Measurements from ENCODE around the gene KIAA0408.
A peak's percentile ranks its signal among the peaks of the same experiment; 100 is the strongest.
"Not testable (repeated sequence)": the region's sequence is repeated elsewhere in the genome, so short reads cannot be mapped to it uniquely, and the experiment has no call there.

The KIAA0408 gene

DNA sequence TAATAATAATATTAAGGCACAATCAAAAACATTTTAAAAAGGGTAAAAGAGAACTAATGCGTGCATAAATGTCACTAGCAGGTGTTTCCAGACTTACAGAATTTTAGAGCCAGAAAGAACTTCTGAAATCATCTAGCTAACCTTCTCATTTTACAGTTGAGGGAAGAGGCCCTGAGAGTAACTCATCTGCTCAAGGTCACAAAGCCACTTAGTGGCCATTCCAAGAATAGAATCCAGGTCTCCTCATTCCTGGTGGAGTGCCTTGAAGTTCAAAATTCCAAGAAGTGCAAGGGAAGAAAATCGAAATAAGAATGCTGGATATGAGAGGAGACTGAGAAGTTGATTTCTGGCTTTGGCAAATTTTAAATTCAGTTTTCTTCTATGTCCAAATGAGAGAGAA lies 3.2 kb upstream of the KIAA0408 start:
- no peak for DNase-seq

DNA sequence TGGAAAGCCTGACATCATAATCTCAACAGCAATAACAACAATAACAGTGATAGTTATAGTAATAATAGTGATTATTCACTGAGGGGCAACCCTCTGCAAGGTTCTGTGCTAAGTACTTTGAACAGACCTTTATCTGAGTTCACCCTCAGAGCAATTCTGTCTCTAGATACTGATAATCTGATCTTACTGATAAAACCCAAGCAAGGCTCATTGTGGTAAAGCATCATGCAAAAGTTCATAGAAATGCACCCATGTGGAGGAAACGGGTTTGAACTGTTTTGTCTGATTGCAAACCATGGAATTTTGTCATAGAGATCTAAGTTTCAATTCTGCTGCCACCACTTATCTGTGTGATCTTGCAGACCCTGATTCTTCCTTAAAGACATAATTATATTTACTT lies 1.3 kb upstream of the KIAA0408 start:
- no peak for DNase-seq

DNA sequence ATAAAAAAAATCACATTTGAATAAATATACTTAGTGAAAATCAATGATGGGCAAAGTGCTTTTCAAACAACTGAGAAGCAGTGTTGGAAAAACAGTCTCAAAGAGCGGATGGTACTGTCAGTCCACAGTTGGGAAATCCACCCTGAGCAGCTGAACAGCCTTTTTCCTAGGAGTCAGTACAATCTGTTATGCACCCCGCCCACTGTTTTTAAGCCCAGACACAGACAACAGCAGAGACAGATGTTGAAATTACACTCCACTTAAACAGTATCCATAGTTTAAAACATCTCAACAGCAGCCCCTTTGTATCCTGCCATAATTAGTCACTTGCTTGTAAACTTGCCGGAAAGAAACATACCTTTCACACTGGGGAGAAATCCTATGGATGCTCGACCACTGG lies 372 bp downstream of the KIAA0408 start:
- no peak for DNase-seq

- DNase-seq = no peak
These were observed 967 bp downstream of the KIAA0408 start for GRCh38 chr6:127458222-127458621.

DNA sequence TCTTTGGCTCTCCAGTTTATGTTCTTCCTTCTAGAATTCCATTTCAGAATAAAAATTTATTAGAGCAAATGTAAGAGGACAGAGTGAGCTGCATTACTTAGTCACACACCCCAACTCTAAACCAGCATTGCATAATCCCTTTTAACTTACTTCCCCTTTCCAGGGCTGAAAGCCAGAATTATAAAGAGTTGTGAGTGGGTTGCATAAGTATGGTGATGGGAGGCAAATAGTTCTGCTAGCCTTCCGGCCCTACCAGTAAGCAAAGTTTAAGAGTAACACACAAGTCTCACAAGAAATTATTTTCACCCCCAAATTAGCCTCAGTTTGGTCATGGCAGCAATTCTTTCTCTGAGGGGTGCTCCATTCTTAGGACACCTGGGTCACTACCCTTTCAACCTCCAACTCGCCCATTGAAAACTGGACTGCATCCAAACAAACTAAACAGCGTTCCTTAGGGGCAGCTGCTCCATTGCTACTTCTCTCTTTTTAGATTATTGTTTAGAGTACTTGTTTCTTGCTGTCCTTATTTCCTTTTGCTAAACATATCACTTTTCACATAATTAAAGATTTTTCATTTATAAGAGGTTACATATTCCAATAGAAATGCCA lies 1.6 kb downstream of the KIAA0408 start:
- no peak for DNase-seq

GRCh38 chr6:127456465-127456864 lies 2.7 kb downstream of the KIAA0408 start:
- no peak for DNase-seq

DNA sequence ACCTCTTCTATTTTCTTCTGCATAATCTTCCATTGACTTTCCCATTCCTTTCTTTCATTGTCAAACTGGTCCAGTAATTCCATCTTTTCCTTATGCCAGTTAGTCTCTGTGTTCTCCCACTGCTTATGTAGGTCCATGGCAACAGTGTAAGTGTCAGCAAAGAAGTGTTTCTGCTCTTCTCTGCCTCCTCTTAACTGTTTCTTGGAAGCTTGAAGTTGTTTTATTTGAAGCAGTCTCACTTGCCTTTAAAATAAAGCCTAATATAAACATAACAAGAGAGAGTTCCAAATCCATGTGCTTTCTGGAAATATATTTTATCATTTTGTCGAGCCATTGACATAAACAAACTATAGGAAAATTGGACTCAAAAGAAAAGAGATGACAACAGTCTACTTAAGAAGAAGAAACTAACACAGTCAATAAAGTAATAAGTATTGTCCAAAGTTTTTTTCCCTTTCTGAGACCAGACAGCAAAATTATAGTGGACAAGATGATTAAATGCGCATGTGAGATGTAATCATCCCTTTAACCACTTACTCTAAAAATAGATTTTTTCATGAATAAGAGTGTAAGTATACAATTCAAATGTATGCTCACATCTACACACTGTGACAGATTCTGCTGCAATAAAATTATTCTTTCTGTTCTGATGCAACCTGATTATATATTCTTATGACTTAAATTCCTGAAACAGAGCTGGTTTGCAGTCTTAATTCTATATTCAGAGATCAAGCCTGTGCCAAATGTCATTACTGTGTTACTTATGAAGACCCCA lies 5.2 kb downstream of the KIAA0408 start:
- DNase-seq = no peak

GRCh38 chr6:127452803-127453202 lies 6.4 kb downstream of the KIAA0408 start:
- no peak for DNase-seq

DNA sequence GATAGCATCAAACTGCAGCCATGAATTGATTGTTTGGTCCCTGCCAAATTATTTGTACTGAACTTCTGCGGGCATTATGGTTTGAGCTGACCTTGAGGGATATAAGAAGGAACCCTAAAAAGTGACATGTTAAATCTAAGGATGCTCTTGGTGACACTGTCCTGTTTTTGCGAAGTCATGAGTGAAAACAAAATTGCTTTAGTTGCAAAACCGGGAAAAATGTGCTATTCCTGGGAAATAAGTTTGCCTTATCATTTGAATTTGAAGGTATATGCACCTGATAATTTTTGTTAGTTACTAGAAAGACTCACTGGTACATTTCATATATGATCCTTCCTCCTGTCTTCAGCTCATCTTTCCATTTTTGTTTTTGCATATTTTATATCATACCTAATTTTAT lies 7.8 kb downstream of the KIAA0408 start:
- DNase-seq = no peak

- DNase-seq = no peak
These were observed 11.4 kb downstream of the KIAA0408 start for GRCh38 chr6:127447780-127448179.

GRCh38 chr6:127446356-127446755 lies 12.8 kb downstream of the KIAA0408 start:
- DNase-seq = no peak

DNA sequence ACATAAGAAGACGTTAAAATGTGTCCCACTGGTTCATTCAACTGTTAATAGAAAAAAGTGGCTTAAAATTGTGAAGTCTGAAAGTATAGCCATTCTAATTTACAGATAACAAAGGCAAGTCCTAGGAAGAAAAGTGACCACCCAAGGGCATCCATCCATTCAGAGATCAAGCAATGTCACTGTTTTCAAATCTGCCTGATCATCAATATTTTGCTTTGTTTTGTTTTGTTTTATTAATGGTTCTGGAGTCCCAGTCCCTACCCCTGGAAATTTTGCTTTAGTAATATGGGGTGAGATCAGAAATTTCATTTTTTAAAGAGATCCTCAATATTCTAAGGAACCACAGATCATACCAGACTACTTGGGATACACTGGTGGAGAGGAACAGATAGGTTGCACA lies 17.3 kb downstream of the KIAA0408 start:
- DNase-seq = no peak

DNA sequence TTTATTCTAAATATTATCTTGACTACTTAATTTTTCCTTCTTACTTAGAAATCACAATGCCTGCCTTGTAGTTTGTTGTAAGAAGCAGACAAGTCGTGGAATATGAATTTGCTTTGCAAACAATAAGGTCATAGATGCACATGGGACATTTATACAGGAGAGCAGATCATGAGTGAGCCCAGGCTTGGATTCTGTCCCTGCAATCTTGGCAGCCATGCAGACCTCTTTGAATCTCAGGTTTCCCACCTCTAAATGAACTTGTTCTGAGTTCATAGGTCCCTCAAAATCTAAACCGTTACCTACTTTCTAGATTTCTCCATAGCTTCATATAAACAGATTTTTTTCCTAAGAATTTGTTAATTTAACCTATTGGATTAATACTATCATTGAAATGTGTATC lies 19.5 kb downstream of the KIAA0408 start:
- no peak for DNase-seq

GRCh38 chr6:127436578-127437110 lies 22.5 kb downstream of the KIAA0408 start:
- DNase-seq = no peak

DNA sequence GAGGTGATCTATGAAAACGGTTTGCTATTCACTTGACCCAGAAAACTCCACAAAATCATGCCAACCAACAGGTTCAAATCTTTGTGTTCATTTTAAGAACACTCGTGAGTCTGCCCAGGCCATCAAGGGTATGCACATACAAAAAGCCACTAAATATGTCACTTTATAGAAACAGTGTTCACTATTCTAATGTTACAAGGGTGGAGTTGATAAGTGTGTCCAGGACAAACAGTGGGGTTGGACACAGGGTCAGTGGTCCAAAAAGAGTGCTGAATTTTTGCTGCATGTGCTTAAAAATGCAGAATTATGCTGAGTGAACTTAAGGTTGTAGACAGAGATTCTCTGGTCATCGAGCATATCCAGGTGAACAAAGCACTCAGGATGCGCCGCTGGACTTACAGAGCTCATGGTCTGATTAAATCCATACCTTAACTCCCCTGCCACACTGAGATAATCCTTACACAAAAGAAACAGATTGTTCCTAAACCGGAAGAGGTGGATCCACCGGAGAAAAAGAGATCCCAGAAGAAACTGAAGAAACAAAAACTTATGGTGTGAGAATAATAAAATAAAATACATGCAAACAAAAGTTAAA lies 23.5 kb downstream of the KIAA0408 start:
- no peak for DNase-seq

DNA sequence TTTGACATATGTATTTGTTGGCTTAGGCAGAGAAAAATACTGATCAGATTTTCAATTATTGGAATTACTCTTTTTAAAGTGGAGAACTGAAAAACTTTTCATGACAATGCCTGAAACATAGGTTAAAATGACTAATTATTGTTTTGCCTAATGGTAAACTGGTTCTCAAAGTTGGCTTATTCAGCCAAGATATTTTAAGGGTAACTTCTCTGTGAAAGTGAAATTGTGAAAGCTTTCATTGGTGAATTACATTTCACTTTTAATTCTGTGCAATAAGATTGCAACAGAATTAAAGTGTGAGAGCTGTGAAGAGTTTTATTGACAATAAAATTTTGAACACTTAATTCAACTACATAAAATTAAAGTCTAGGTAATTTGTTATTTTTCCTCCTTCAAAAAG lies 24.5 kb downstream of the KIAA0408 start:
- DNase-seq = no peak

DNA sequence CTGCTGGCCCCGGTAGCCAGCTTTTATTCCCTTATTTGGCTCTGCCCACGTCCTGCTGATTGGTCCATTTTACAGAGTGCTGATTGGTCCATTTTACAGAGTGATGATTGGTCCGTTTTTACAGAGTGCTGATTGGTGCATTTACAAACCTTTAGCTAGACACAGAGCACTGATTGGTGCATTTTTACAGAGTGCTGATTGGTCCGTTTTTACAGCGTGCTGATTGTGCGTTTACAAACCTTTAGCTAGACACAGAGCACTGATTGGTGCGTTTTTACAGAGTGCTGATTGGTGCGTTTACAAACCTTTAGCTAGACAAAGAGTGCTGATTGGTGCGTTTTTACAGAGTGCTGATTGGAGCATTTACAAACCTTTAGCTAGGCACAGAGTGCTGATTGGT lies 30.6 kb downstream of the KIAA0408 start:
- DNase-seq = not testable (repeated sequence)

DNA sequence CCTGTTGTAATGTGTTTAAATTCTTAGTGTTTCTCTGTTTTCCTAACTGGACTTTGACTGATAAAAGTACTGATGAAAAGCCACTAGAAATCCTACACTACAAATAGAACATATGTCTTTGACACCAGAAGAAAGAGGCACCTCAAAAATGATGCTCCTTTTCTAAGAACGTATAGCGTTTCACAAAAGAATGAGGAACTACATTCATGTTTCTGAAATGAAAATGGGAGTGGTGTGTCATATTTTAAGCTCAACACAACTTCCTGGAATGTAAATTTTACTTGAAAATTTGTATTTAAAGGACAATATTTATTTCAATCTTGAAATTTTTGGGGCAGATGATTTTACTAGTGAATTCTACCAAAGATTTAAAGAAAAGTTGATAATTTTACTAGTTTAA lies 35.3 kb downstream of the KIAA0408 start:
- DNase-seq = no peak

GRCh38 chr6:127421164-127421563 lies 38.0 kb downstream of the KIAA0408 start:
- not testable (repeated sequence) for DNase-seq

- no peak for DNase-seq
These were observed 38.6 kb downstream of the KIAA0408 start for GRCh38 chr6:127420556-127420955.

GRCh38 chr6:127415096-127415495 lies 44.1 kb downstream of the KIAA0408 start:
- no peak for DNase-seq

- DNase-seq = peak; percentile 20
These were observed 46.1 kb downstream of the KIAA0408 start for GRCh38 chr6:127413123-127413522.

GRCh38 chr6:127412016-127412415 lies 47.2 kb downstream of the KIAA0408 start:
- not testable (repeated sequence) for DNase-seq
